HFFc6 (cell line): ENCODE measurements around the gene ASTN2. TPM values are rescaled to one million over a fixed set of nuclear protein-coding genes. Genes with fewer than 3 reads are reported as not detected.

Experiments used
- DNase-seq: peaks from one replicate; pipeline ENCODE4 v3.0.0-alpha.2; 2018
- H3K27ac Mint-ChIP-seq: 2 replicates; pipeline ENCODE4 v1.8.0; 2020; ENCODE audit warnings: mild to moderate bottlenecking, mixed read lengths
- H3K27me3 Mint-ChIP-seq: 2 replicates; pipeline ENCODE4 v1.8.0; 2021; ENCODE audit warnings: mild to moderate bottlenecking, moderate library complexity, mixed read lengths; ENCODE audit not compliant: insufficient read depth
- H3K36me3 Mint-ChIP-seq: 2 replicates; pipeline ENCODE4 v1.8.0; 2021; ENCODE audit warnings: low read depth, mixed read lengths
- H3K4me1 Mint-ChIP-seq: 2 replicates; pipeline ENCODE4 v1.8.0; 2020; ENCODE audit warnings: low read depth, mixed read lengths
- H3K4me3 Mint-ChIP-seq: 2 replicates; pipeline ENCODE4 v1.8.0; 2020; ENCODE audit warnings: mild to moderate bottlenecking, moderate library complexity, mixed read lengths
- H3K9me3 Mint-ChIP-seq: 2 replicates; pipeline ENCODE4 v1.8.0; 2020; ENCODE audit warnings: mild to moderate bottlenecking, mixed read lengths
- CTCF ChIP-seq: fragments of 200-600 bp; sonication (generic); IDR thresholded peaks from 2 replicates; pipeline ENCODE4 v1.5.0; 2021; ENCODE audit warnings: antibody characterized with exemption, mild to moderate bottlenecking
- total RNA-seq, 6 experiments: library from RNA; stranded (reverse); fragmentation: NEBNext Ultra II Directional; extraction: Animal tissue kit (Norgen Biotek cat#: 25700); gene quantifications; 2 replicates in 1 of 6; 3 replicates in 5 of 6; pipeline ENCODE4 v1.2.3, GENCODE V29; 2021

The ASTN2 gene
- total RNA-seq, 6 experiments from 2014 or later, result 7.3 to 9.7 (median 8.3) TPM

- no peak for DNase-seq
- H3K27me3 Mint-ChIP-seq, result no peaks in the 10 kb centered on the region
- no peak overlapping the region for H3K27ac Mint-ChIP-seq
- no peak for TF ChIP-seq CTCF
- H3K9me3 Mint-ChIP-seq, result peaks cover 47% of the 10 kb centered on the region
- H3K4me1 Mint-ChIP-seq, result no peaks in the 10 kb centered on the region
- H3K4me3 Mint-ChIP-seq, result no peak overlapping the region
- no peaks in the 10 kb centered on the region for H3K36me3 Mint-ChIP-seq
These were observed 110.3 kb downstream of the ASTN2 start for GRCh38 chr9:117304549-117304948.

- peaks cover 47% of the 10 kb centered on the region for H3K9me3 Mint-ChIP-seq
- H3K4me1 Mint-ChIP-seq, result no peaks in the 10 kb centered on the region
- H3K36me3 Mint-ChIP-seq, result no peaks in the 10 kb centered on the region
- no peak overlapping the region for H3K27ac Mint-ChIP-seq
- DNase-seq, result no peak
- H3K27me3 Mint-ChIP-seq, result no peaks in the 10 kb centered on the region
- no peak overlapping the region for H3K4me3 Mint-ChIP-seq
- no peak for TF ChIP-seq CTCF
These were observed 111.1 kb downstream of the ASTN2 start for GRCh38 chr9:117303643-117304230.

GRCh38 chr9:117302487-117302886 is 112.4 kb downstream of the ASTN2 start:
- Mint-ChIP-seq H3K36me3 (no peaks in the 10 kb centered on the region), H3K27ac (no peak overlapping the region), H3K4me1 (no peaks in the 10 kb centered on the region), H3K27me3 (no peaks in the 10 kb centered on the region), H3K9me3 (peaks cover 41% of the 10 kb centered on the region), H3K4me3 (no peak overlapping the region)
- TF ChIP-seq CTCF, result no peak
- DNase-seq, result no peak

DNA sequence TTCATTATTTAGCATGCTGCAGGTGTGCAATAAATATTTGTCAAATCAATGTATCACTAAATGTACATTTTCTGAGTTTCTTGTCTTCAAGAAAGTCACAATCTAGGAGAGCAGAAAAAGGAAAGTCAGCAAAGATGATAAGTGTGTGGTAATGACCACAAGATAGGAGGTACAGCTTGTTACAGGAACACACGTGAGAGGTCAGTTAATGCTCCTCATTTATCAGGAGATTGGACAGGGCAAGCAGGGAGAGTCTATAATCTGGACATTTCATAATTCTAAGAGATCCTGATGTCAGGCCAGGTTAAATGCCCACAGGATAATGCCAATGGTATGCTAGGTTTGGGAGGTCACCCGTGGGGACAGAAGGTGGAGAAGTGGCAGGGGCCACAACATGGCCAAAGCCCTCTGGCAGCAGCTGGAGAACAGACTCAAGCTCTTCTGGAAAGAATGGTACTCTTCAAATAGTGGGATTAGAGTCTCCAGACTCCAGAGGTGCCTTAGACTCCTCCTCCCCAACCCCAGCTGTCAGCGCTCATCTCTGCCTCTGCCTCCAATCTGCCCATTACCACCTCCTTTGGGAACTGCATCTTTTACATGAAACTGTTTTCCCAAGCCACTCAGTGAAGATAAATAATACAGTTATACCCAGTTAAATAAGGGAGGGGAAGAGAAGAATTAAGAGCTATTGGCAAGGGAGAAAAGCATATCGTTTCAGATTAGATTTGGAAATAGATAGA is 114.3 kb downstream of the ASTN2 start:
- TF ChIP-seq CTCF, result no peak
- no peak overlapping the region for H3K4me3 Mint-ChIP-seq
- H3K36me3 Mint-ChIP-seq, result no peaks in the 10 kb centered on the region
- H3K27me3 Mint-ChIP-seq, result no peaks in the 10 kb centered on the region
- DNase-seq, result no peak
- H3K27ac Mint-ChIP-seq, result no peak overlapping the region
- no peaks in the 10 kb centered on the region for H3K4me1 Mint-ChIP-seq
- H3K9me3 Mint-ChIP-seq, result peaks cover 44% of the 10 kb centered on the region

DNA sequence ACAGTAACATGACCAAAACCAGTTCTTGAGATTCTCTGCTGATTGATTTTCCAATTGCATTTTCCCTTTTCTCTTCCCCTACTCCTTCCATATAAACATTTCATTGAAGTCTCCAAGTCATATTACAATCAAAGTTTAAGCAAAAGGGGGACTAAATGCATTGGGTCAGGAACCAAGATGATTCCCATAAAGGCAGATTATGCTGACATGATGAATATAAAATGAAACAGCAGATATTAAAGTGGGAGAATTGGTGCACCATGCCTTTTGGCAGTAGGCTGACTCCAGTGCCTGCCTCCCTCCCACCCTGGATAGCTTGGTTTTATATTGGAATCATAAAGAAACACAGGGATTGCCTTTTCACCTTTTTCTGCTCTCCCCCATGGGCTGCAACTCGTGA is 118.4 kb downstream of the ASTN2 start:
- TF ChIP-seq CTCF, result no peak
- DNase-seq, result no peak
- no peaks in the 10 kb centered on the region for H3K27me3 Mint-ChIP-seq
- H3K27ac Mint-ChIP-seq, result no peak overlapping the region
- H3K4me1 Mint-ChIP-seq, result no peaks in the 10 kb centered on the region
- no peaks in the 10 kb centered on the region for H3K36me3 Mint-ChIP-seq
- peaks cover 48% of the 10 kb centered on the region for H3K9me3 Mint-ChIP-seq
- H3K4me3 Mint-ChIP-seq, result no peak overlapping the region
